ELF-1 (cell line): ENCODE data around the gene CEACAM21.
A peak's percentile ranks its signal among the peaks of the same experiment; 100 is the strongest.

Source experiments
- DNase-seq: peaks from one replicate; pipeline ENCODE4 v3.0.0-alpha.2; 2016; ENCODE audit warnings: low read depth, low spot score

The CEACAM21 gene

GRCh38 chr19:41584260-41584810 lies 8.4 kb downstream of the CEACAM21 start:
- DNase-seq = no peak

- no peak for DNase-seq
Measured at GRCh38 chr19:41584931-41585330, 9.0 kb downstream of the CEACAM21 start.

DNA sequence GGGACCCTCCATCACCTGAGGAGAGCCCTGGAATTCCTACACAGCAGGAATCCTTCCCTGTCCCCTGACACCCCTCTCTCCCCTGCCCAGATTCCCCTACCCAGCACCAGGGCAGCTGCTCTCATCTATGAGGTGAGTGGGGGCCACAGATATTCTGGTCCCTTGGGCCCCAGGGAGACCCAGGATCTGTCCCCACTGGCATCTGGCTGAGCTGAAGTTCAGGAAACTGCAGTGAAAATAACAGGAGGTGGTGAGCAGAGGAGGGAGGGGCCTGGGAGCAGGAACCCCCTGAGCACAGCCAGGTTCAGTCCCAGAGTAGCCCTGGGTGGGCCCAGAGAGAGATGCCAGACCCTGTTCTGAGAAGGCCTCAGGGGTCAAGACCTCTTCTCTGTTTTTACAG lies 10.1 kb downstream of the CEACAM21 start:
- no peak for DNase-seq

- no peak for DNase-seq
Measured at GRCh38 chr19:41587101-41587837, 11.3 kb downstream of the CEACAM21 start.

GRCh38 chr19:41587838-41588210 lies 11.9 kb downstream of the CEACAM21 start:
- no peak for DNase-seq

DNA sequence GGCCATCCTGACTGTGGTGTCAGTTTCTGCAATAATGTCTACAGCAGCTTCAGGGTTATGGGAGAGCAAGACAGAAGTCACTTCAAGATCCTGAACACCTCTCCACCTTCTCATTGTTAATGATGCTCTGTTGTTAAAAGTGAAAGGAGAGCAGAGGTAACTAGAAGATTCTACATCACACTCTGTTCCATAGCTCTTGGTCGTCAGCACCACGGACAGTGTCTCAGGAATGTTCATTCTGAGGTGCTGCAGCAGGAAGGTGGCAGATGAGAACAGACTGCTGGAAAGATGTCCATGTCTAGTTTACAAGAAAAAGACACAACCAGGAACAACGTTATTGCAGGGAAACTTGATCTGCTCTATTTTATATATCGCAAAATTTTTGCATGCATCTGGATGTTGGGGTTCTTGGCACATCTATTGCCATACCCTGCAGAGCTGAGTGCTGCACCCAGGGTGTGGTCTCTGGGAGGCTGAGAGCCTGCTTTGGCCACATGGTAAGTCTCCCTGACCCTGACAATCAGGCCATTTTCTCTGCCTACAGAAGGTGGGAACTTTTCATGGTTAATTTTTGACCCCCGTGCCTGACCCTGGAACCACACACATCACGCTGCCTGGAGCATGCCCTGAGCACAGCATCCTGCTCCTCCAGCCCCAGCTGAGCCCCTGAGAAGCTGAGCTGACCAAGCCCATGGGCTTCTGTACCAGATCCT lies 12.7 kb downstream of the CEACAM21 start:
- no peak for DNase-seq

- DNase-seq = no peak
Measured at GRCh38 chr19:41589371-41589770, 13.4 kb downstream of the CEACAM21 start.

GRCh38 chr19:41590936-41591335 lies 15.0 kb downstream of the CEACAM21 start:
- DNase-seq = no peak

GRCh38 chr19:41591951-41592562 lies 16.1 kb downstream of the CEACAM21 start:
- no peak for DNase-seq

DNA sequence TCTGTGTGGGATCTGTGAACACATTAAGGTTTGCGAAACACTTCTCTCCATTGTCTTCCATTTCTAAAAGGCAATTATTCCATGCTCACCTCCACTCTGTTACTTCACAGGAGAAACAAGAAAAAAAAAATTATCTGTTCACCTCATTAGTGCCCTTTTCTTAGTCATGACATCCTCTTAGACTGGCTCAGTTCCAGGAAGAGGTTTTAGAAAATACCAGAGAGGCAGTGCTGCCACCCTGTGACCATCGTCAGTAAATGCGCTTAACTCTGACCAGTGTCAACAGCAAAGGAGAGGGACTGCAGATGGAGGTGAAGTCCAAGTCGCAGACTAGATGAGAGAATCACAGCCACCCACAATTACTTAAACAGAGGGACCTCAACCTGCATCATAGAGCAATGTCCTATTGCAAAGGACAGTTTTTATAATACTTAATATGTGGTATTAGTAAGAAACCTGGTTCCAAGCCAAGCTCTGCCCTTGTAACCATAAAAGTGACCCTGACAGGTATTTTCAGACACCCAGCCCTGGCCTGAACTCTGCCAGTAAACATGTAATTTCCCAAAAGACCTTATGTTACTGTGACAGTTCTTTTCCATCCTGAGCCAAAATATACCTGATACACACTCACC lies 19.4 kb downstream of the CEACAM21 start:
- peak; percentile 5 for DNase-seq

DNA sequence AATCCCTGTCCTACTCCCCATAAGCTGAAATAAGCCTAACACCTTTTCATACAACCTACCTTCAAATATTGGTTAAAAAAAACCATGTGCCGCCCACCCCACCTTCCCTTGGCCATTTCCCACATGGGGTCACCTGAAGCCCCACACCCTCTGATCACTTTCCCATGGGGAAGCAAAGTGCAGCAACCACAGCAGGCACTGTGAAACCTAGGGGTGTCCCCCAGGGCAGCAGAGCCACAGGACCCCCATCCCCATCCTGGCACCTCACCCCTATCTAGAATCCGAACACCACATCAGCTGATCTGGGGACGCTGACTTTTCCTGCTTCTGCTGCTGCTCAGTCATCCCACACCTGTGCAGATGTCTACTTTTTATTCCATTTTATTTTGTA lies 19.9 kb downstream of the CEACAM21 start:
- no peak for DNase-seq

GRCh38 chr19:41597600-41598041 lies 21.7 kb downstream of the CEACAM21 start:
- DNase-seq = peak; percentile 50

DNA sequence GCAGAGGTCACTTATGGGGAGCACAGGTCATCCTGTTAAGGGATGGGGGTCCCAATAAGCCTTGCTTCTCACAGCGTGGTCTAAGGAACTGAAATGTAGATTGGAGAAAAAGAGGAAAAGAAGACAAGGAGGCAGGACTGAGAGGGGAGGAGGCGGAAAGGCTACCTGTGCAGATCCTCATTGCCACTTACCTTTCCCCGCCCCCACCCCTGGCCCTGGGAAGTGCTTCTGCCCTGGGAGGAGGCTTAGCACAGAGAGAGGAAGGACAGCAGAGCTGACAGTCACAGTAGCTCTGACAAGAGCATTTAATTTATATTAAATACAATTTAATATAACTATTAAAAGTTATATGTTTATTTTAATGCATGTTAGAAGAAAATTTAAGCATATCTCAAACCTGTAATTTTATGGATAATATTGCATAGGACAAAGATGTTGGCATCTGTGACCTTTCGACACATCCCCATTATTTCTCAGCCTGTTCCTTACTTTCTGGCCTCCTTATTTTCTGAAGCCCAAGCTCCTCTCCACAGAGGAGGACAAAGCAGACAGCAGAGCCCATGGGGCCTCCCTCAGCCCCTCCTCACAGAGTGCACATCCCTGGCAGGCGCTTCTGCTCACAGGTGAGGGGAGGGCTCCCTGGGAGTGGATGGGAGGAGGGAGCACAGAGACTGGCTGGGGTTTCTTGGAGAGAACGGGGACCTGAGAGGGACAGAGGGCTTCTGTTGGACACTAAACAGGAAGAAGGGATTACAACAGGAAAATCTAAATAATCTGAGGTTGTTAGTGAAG lies 23.4 kb downstream of the CEACAM21 start:
- DNase-seq = no peak

GRCh38 chr19:41601771-41602170 lies 25.8 kb downstream of the CEACAM21 start:
- no peak for DNase-seq

GRCh38 chr19:41604831-41605230 lies 28.9 kb downstream of the CEACAM21 start:
- DNase-seq = no peak

DNA sequence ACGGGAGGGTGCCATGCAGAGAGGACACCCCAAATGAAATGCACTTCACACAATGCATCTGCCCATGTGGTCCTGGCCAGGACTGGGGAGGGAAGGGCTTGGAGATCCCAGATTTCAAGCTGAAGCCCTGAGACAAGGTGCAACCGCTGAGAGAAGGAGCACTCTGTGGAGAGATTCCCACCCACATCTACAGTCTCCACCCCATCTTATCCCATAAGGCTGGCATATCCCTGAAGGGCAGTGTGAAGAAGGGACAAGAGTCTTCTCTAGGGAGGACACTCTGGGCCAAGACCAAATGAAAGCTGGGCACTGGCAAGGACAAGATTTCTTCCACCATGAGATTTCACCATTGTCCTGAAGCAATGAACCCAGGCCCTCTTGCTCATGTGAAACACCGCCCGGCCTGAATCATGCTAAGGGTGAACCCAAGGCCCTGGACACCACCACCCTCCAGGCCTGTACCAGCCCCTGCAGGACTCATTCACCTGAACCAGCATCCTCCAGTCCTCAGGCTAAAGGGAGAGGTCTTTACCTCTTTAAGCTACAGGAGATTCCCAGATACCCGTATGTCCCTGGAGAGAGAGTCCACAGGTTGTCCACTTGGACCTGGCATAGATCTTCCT lies 30.4 kb downstream of the CEACAM21 start:
- no peak for DNase-seq

DNA sequence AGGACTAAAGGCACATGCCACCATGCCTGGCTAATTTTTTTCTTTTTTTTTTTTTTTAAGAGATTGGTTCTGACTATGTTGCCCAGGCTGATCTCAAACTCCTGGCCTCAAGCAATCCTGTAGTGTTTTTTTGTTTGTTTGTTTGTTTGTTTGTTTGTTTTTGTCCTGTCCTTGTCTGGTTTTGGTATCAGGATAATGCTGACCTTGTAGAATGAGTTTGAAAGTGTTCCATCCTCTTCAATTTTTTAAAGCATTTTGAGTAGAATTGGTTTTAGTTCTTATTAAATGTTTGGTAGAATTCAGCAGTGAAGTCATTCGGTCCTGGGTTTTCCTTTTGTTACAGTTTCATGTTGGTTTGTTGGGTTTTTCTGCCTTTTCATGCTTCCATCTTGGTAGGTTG lies 31.7 kb downstream of the CEACAM21 start:
- DNase-seq = no peak

GRCh38 chr19:41610789-41611188 lies 34.8 kb downstream of the CEACAM21 start:
- DNase-seq = no peak

GRCh38 chr19:41612483-41612882 lies 36.5 kb downstream of the CEACAM21 start:
- DNase-seq = no peak

- DNase-seq = no peak
Measured at GRCh38 chr19:41615207-41615606, 39.2 kb downstream of the CEACAM21 start.
